SW 1271 (cell line): ENCODE measurements around the gene MARCHF5.
"Not testable (repeated sequence)": the region's sequence is repeated elsewhere in the genome, so short reads cannot be mapped to it uniquely, and the experiment has no call there.

Experiments
- DNase-seq, 2 experiments: peaks; one replicate each; lab custom pipeline; 2025; lab: John Stamatoyannopoulos, UW

Gene MARCHF5

DNA sequence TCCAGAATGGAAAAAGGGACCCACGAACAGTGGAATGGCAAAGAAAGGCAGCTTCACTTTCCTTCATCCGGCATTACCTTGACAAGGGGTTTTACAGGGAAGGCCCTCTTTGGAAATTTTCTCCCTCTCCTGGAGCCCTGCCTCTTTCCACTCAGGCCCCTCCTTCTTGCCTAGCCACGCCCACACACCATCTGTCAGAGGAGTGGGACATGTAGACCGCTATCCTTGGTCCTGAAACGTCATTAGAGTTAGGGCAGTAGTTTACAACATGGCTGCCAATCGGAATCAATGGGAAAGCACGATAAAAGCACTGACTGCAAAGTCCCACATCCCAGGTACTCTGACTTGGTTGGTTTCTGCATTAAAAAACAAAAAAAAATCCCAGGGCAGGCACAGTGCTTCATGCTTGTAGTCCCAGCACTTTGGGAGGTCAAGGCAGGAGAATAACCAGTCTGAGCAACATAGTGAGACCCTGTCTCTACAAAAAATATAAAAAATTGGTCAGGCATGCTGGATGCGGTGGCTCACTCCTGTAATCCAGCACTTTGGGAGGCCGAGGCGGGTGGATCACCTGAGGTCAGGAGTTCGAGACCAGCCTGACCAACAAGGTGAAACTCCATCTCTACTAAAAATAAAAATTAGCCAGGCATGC, 96.4 kb downstream of the MARCHF5 start:
- DNase-seq = no peak

DNA sequence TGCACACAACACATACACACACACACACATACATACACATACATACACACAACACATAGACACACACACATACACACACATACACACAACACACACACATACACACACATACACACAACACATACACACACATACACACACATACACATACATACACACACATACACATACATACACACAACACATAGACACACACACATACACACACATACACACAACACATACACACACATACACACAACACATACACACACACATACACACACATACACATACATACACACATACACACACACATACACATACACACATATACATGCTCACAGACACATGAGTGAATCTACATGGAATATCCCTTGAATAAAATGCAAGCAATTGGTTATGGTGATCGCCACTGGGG, 102.2 kb downstream of the MARCHF5 start:
- not testable (repeated sequence) for DNase-seq

DNA sequence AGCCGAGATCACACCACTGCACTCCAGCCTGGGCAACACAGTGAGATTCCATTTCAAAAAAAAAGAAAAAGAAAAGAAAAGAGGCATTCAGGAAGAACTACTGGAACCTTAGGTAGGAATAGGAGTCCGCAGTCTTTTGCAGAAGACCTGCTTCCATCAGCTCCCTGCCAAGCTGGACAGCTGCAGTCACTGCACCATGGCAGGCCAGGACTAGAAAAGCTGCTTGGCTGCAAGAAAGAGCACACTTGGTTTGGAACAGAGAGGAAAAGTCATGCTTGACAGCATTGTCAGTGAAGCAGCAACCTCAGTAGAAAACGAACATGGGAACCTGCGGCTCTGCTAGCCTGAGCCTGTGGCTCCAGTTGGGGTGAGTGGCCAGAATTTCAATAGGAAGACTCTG, 104.3 kb downstream of the MARCHF5 start:
- DNase-seq = no peak

DNA sequence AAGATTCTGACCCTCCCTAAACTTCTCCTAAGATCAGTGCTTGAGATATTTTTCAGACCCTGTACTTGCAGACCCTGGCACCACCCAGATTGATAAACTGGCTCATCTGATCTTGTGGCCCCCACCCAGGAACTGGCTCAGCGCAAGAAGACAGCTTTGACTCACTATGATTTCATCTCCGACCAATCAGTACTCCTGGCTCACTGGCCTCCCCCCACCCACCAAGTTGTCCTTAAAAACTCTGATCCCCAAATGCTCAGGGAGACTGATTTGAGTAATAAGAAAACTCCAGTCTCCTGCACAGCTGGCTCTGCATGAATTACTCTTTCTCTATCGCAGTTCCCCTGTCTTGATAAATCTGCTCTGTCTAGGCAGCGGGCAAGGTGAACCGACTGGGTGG, 111.3 kb downstream of the MARCHF5 start:
- DNase-seq = not testable (repeated sequence)
